ENCODE data around the gene CRADD.

CRADD gene

GRCh38 chr12:93827669-93828068 is 150.5 kb downstream of the CRADD start:
- no peak for DNase-seq (ENCODE audit: low read depth)
- TF ChIP-seq, protein P1, sequence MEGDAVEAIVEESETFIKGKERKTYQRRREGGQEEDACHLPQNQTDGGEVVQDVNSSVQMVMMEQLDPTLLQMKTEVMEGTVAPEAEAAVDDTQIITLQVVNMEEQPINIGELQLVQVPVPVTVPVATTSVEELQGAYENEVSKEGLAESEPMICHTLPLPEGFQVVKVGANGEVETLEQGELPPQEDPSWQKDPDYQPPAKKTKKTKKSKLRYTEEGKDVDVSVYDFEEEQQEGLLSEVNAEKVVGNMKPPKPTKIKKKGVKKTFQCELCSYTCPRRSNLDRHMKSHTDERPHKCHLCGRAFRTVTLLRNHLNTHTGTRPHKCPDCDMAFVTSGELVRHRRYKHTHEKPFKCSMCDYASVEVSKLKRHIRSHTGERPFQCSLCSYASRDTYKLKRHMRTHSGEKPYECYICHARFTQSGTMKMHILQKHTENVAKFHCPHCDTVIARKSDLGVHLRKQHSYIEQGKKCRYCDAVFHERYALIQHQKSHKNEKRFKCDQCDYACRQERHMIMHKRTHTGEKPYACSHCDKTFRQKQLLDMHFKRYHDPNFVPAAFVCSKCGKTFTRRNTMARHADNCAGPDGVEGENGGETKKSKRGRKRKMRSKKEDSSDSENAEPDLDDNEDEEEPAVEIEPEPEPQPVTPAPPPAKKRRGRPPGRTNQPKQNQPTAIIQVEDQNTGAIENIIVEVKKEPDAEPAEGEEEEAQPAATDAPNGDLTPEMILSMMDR (conservative IDR thresholded peaks at IDR 0.05; ENCODE audit: low read depth, low read length) = no peak
- no peak overlapping the region for H3K4me3 ChIP-seq (ENCODE audit: low read length)

- TF ChIP-seq, protein P1 (conservative IDR thresholded peaks at IDR 0.05; ENCODE audit: low read depth, low read length) = no peak
- H3K4me3 ChIP-seq (ENCODE audit: low read length) = no peak overlapping the region
- DNase-seq (ENCODE audit: low read depth) = no peak
Observed at GRCh38 chr12:93829016-93829415, 151.8 kb downstream of the CRADD start.

DNA sequence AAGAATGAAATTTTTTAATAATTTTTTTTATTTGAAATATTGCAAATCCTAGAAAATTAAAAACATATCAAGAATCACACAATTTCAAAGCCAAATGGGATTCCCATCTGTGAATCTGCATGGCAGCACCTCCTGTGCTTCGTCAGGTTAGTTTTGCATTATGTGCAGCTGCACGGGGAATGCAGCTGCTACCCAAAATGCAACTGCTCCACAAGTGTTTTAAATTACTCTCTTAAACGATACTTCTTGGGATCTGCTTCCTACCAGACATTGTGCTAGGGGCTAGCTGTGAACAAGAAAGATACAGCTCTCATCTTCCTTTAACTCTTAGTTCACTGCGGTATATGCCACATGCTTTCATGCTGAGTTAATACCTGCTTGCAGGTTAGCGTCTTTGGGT is 154.2 kb downstream of the CRADD start:
- no peak for DNase-seq (ENCODE audit: low read depth)
- TF ChIP-seq, protein P1 (conservative IDR thresholded peaks at IDR 0.05; ENCODE audit: low read depth, low read length) = no peak
- H3K4me3 ChIP-seq (ENCODE audit: low read length) = no peak overlapping the region

DNA sequence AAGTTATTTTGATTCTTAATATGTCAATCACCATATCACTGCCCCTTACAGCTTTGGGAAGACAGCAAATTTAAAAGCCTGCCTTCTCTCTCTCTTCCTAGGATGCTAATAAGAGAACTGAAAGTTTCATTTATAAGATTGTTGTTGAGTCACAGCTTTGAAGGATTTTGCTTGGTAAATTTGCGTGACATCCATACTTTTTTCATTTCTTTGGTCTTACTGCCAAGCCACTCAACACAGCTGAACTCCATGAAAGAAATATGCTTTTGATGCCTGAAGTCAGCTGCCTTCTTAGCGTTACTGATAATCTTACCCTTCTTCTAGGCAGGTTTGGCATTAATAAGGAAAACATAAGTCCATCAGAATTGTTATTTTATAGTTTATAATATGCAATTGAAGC is 155.0 kb downstream of the CRADD start:
- no peak for DNase-seq (ENCODE audit: low read depth)

DNA sequence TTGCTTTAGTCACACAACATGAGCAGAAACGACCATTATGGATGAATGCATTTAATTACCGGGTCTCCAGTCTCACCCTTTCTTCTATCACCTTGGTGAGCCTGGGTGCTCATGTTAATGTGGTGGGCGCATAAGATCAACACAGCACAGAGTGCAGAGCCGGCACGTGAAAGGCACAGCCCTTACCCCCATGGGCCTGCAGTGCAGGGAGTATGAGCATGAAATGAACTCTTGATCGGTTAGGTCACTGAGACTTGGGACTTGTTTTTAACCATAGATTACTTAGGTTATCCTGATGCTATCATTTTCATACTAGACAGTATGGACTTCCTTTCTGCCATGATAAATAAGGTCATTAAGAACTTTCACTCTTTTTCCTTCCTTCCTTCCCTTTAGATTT is 156.8 kb downstream of the CRADD start:
- DNase-seq (ENCODE audit: low read depth) = no peak
- TF ChIP-seq, protein P1 (conservative IDR thresholded peaks at IDR 0.05; ENCODE audit: low read depth, low read length) = no peak
- H3K4me3 ChIP-seq (ENCODE audit: low read length) = no peak overlapping the region

More for the DNA sequence above, 155.0 kb downstream of the CRADD start:
- TF ChIP-seq, protein P1 (conservative IDR thresholded peaks at IDR 0.05; ENCODE audit: low read depth, low read length) = no peak
- H3K4me3 ChIP-seq (ENCODE audit: low read length) = no peak overlapping the region

DNA sequence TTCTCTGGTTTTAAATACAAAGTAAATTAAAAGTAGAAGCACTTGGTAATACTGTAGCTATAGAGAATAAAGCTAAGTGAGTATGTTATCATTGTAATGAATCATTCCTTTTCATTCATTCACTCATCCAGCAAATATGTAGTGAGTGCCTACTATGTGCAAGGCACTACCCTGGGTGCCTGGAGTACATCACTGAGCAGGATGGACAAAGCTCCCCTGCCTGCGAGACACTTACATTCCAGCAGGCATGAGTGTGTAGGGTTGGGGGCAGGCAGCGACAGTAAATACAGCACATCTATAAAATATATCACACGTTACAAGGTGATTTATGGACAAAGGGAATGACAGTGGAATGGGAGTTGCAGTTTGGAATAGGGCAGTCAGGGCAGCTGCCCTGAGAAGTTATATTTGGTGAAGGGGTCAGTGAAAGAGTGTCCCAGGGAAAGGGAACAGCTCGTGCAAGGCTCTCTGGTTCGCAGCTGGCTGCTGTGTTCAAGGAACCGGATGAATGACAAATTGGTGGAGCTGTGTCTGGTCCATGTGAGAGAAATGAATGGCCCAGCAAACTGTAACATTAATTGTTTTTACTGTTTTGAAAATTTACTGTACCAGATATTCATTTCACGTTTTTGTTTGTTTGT is 159.6 kb downstream of the CRADD start:
- no peak overlapping the region for H3K4me3 ChIP-seq (ENCODE audit: low read length)
- no peak for DNase-seq (ENCODE audit: low read depth)
- TF ChIP-seq, protein P1 (conservative IDR thresholded peaks at IDR 0.05; ENCODE audit: low read depth, low read length) = no peak

- H3K4me3 ChIP-seq (ENCODE audit: low read length) = no peak overlapping the region
- TF ChIP-seq, protein P1 (conservative IDR thresholded peaks at IDR 0.05; ENCODE audit: low read depth, low read length) = no peak
- DNase-seq (ENCODE audit: low read depth) = no peak
Observed at GRCh38 chr12:93838193-93838592, 161.0 kb downstream of the CRADD start.
